RWPE2 (cell line): ENCODE measurements around the gene FBXO44.

ENCODE experiments used
- ATAC-seq: fragments of 200-7000 bp; cut with Tn5 transposase; 3 replicates; pipeline ENCODE4 v1.9.1; 2021; ENCODE audit warnings: low read depth
- DNase-seq: peaks from one replicate; pipeline ENCODE4 v3.0.0-alpha.2; 2020; ENCODE audit warnings: low spot score
- H3K27ac ChIP-seq: fragments of 450-650 bp; 2 replicates; pipeline ENCODE4 v1.5.1; 2017; ENCODE audit warnings: mild to moderate bottlenecking; ENCODE audit not compliant: poor library complexity, severe bottlenecking
- H3K27me3 ChIP-seq: fragments of 250-450 bp; sonication (Bioruptor Pico); 2 replicates; pipeline ENCODE4 v1.5.1; 2021; ENCODE audit warnings: mild to moderate bottlenecking, moderate library complexity; ENCODE audit not compliant: insufficient read depth, poor library complexity, severe bottlenecking
- H3K36me3 ChIP-seq: fragments of 250-450 bp; sonication (Bioruptor Pico); 2 replicates; pipeline ENCODE4 v1.5.1; 2020; ENCODE audit warnings: low read depth, mild to moderate bottlenecking, moderate library complexity
- H3K4me1 ChIP-seq: fragments of 250-450 bp; sonication (Bioruptor Pico); 2 replicates; pipeline ENCODE4 v1.5.1; 2021; ENCODE audit warnings: mild to moderate bottlenecking, moderate library complexity; ENCODE audit not compliant: insufficient read depth, poor library complexity, severe bottlenecking
- H3K4me3 ChIP-seq: fragments of 250-450 bp; sonication (Bioruptor Pico); 2 replicates; pipeline ENCODE4 v1.5.1; 2021; ENCODE audit warnings: mild to moderate bottlenecking, moderate library complexity; ENCODE audit not compliant: severe bottlenecking
- H3K9me3 ChIP-seq: fragments of 250-450 bp; sonication (Bioruptor Pico); 2 replicates; pipeline ENCODE4 v1.5.1; 2021; ENCODE audit warnings: mild to moderate bottlenecking, moderate library complexity; ENCODE audit not compliant: severe bottlenecking
- TF ChIP-seq, protein P1 (sequence below): fragments of 450-650 bp; IDR thresholded peaks from one replicate; pipeline ENCODE4 v1.5.1; 2017; ENCODE audit warnings: mild to moderate bottlenecking, moderate library complexity; ENCODE audit not compliant: poor library complexity, severe bottlenecking

Gene FBXO44

DNA sequence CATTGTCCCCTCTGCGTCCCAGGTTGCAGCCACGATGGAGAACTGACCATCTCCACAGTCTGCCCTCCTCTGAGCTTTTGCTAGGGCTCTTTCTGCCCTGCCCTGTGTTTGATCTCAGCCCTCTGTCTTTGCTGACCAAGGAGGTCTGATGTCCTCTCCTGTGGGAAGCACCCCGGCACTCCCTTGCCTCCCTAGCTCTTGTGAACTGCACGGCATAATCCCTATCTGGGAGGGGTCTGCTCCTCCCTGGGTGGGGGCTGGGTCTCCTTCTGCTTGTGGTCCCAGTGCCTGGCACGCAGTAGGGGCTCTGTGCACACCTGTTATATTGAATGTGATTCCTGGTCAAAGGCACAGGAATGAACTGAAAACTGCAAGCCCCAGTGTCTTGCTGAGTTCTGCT is 39.2 kb downstream of the FBXO44 start:
- H3K4me3 ChIP-seq: no peak overlapping the region
- DNase-seq (no peak), ATAC-seq (no peak)
- no peaks in the 10 kb centered on the region for H3K9me3 ChIP-seq
- TF ChIP-seq, protein P1, sequence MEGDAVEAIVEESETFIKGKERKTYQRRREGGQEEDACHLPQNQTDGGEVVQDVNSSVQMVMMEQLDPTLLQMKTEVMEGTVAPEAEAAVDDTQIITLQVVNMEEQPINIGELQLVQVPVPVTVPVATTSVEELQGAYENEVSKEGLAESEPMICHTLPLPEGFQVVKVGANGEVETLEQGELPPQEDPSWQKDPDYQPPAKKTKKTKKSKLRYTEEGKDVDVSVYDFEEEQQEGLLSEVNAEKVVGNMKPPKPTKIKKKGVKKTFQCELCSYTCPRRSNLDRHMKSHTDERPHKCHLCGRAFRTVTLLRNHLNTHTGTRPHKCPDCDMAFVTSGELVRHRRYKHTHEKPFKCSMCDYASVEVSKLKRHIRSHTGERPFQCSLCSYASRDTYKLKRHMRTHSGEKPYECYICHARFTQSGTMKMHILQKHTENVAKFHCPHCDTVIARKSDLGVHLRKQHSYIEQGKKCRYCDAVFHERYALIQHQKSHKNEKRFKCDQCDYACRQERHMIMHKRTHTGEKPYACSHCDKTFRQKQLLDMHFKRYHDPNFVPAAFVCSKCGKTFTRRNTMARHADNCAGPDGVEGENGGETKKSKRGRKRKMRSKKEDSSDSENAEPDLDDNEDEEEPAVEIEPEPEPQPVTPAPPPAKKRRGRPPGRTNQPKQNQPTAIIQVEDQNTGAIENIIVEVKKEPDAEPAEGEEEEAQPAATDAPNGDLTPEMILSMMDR: no peak
- peaks cover 6% of the 10 kb centered on the region for H3K4me1 ChIP-seq
- peaks cover 29% of the 10 kb centered on the region for H3K27me3 ChIP-seq
- no peaks in the 10 kb centered on the region for H3K36me3 ChIP-seq
- no peak overlapping the region for H3K27ac ChIP-seq

DNA sequence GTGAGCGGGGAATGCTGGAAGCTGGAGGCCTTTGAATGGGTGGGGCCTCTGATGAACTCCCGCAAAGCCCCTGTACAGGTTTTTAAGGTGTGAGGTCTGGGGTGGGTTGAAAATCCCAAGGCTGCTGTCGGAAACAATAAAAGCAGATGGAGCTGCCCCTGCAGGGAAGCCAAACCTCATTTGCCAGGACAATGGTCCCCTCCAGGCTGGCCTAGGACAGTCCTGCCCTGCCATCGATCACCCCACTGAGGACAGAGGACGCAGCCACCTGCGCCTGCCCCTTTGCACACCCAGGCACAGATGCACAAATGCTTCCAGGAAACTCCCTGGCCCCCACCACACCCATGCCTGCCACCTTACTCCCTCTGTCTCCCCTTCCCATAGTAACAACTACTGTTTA is 41.2 kb downstream of the FBXO44 start:
- Histone ChIP-seq H3K4me1 (peaks cover 6% of the 10 kb centered on the region), H3K27ac (no peak overlapping the region), H3K4me3 (no peak overlapping the region), H3K36me3 (no peaks in the 10 kb centered on the region), H3K9me3 (no peaks in the 10 kb centered on the region), H3K27me3 (peaks cover 13% of the 10 kb centered on the region)
- DNase-seq (no peak), ATAC-seq (no peak)
- TF ChIP-seq, protein P1: no peak

DNA sequence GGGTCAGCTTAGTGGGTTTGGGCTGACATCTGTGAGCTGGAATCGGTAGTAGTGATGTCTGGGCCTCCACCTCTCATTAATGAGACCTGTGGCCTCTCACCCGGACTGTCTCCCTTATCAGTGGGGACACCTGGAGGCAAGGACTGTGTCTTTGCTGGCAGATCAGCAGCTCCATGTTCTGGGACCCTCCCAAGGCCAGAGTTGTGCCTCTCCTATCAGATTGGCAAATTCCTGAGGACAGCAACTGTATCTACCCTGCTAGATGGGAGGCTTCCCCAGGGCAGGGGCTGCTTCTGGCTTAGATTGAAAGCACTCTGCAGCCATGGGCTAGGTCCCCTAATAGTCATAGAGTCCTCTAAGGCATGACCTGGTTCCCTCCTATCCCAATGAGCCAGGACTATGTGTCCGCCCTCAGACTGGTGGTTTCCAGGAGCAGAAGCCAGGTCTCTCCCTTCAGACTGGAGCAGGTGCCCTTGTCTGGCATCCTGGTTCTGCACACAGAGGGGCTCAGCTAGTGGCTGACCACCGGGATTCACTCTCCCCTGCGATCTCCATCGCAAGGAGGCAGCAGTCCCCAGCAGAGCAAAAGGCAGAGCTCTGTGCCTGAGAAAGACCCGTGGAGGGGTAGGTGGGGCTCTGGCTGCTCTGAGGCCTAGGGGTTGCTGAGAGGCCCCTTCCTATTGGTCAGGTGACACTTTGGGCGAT is 42.7 kb downstream of the FBXO44 start:
- DNase-seq (no peak), ATAC-seq (no peak)
- no peaks in the 10 kb centered on the region for H3K9me3 ChIP-seq
- H3K27me3 ChIP-seq: peaks cover 3% of the 10 kb centered on the region
- no peaks in the 10 kb centered on the region for H3K36me3 ChIP-seq
- H3K27ac ChIP-seq: no peak overlapping the region
- H3K4me3 ChIP-seq: no peak overlapping the region
- peaks cover 6% of the 10 kb centered on the region for H3K4me1 ChIP-seq
- TF ChIP-seq, protein P1: no peak

DNA sequence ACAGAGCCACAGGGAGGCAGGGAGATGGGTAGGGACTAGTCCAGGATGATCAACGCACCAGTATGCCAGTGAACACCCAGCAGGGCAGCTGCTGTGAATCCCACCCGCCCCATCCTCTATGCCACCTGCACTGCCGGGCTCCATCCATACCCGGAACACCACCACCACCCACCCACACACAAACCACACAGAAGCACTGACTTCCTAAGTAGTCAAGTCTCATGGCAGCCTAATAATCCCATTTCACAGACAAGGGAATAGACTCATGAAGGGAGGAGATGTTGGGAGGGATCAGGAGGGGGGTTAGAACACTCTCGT is 43.2 kb downstream of the FBXO44 start:
- Histone ChIP-seq H3K27ac (no peak overlapping the region), H3K4me1 (peaks cover 6% of the 10 kb centered on the region), H3K27me3 (no peaks in the 10 kb centered on the region), H3K4me3 (no peak overlapping the region), H3K9me3 (no peaks in the 10 kb centered on the region), H3K36me3 (no peaks in the 10 kb centered on the region)
- TF ChIP-seq, protein P1: no peak
- no peak for ATAC-seq
- DNase-seq: no peak

DNA sequence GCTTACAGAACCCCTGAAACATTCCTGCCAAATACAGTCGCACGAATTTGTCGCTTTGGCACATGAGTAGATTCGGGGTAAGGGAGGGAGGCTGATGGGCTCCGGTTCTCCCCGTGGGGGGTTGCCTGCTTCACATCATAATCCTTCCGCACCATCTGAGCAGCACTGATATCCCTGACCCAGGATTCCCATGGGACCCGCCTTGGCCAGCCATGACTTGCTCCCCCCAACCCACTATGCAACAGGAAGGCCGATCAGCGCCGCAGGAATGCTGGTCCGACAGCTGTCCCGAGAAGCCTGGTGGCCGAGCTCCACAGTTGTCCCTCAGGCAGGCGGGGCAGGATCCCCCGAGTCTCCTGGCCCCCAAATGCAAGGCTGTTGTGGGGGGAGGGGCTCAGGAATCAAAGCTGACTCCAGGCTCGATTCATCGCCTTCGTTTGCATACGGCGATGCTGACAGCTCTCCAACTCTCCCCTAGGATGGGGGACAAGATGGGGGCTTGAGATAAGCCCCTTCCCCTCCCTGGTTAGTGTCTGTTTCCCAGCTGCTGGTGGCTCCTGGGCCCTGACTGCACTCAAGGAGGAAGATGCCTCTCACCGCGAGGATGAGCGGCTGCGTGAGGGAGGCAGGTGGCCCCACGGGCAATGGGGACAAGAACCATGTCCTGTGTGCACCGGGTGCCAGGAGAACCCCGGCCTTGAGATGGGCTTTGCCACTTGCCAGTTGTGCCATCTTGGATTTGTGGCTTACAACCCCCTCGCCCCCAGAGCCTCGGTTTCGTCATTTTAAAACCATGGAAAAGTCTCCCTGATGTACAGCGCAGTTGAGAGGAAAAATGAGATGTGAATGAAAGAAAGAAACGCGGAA is 46.2 kb downstream of the FBXO44 start:
- Histone ChIP-seq H3K27me3 (no peaks in the 10 kb centered on the region), H3K27ac (no peak overlapping the region), H3K4me1 (no peaks in the 10 kb centered on the region), H3K9me3 (no peaks in the 10 kb centered on the region), H3K4me3 (no peak overlapping the region), H3K36me3 (no peaks in the 10 kb centered on the region)
- DNase-seq (no peak), ATAC-seq (no peak)
- TF ChIP-seq, protein P1: no peak
